LNCAP (cell line): Measurements from ENCODE around the gene HS3ST5.

ENCODE experiments used
- TF ChIP-seq, protein P1 (sequence below): fragments of 450-650 bp; IDR thresholded peaks from 2 replicates; pipeline ENCODE4 v1.5.1; 2017; ENCODE audit warnings: mild to moderate bottlenecking

HS3ST5 gene

DNA sequence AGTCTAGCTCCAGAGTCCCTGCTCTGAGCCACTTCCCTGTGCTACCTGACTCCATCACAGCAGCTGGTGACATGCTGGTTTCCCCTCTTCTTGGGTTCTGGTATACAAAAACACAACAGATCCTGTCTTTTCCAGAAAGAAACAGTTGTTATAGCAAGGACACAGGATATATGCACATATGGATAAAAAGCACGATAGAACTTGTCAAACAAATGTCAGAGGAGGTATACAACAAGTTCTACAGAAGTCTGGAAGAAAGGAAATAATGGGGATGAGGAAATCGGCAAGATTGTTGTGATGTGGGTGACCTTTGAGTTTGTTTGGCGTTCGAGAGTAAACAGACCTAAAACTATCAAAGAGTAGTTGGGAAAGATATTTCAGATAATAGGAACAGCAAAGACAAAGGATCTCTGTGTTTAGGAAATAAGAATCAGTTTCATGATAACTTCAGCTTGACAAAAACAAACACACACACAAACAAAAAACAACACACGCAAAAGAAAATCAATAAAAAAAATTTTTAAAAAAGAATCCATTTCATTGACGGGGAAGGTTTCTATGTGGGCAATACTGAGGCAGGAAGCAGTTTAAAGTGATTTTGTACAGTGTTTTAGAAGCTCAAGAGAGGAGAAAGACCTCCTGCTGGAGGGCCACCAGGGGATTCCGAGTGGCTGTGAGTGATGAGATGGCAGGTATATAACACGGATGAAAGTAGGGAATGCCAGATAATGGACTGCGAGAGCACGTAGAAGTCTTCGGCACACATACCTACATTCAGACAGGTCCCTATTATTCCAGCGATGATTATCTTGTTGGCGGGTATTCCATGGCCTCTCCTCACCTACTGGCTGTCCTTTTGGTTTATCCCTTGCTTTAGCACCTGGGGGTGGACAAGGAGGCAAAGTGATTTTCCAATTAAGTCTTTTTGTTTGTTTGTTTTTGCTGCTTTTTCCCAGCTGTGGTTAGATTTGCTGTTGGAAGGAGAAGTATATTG is 174.9 kb downstream of the HS3ST5 start:
- TF ChIP-seq, protein P1, sequence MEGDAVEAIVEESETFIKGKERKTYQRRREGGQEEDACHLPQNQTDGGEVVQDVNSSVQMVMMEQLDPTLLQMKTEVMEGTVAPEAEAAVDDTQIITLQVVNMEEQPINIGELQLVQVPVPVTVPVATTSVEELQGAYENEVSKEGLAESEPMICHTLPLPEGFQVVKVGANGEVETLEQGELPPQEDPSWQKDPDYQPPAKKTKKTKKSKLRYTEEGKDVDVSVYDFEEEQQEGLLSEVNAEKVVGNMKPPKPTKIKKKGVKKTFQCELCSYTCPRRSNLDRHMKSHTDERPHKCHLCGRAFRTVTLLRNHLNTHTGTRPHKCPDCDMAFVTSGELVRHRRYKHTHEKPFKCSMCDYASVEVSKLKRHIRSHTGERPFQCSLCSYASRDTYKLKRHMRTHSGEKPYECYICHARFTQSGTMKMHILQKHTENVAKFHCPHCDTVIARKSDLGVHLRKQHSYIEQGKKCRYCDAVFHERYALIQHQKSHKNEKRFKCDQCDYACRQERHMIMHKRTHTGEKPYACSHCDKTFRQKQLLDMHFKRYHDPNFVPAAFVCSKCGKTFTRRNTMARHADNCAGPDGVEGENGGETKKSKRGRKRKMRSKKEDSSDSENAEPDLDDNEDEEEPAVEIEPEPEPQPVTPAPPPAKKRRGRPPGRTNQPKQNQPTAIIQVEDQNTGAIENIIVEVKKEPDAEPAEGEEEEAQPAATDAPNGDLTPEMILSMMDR = no peak

DNA sequence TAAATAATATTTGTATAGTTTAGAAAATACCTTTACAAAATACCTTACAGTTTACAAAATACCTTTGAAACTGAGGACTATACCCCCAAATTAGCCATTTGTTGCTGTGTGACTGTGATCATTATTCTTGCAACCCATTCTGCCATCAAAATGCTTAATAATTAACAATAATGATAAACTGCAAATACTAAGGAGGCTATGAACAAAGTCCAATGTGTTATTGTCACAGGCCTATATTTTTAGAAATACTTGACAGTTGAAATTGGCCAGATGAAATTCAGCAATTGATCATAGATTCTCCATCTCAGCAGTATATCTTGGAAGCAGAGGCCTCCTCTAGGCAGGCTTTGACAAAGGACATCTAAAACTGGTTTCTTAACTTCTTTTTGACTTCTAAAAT is 178.6 kb downstream of the HS3ST5 start:
- TF ChIP-seq, protein P1 = no peak

DNA sequence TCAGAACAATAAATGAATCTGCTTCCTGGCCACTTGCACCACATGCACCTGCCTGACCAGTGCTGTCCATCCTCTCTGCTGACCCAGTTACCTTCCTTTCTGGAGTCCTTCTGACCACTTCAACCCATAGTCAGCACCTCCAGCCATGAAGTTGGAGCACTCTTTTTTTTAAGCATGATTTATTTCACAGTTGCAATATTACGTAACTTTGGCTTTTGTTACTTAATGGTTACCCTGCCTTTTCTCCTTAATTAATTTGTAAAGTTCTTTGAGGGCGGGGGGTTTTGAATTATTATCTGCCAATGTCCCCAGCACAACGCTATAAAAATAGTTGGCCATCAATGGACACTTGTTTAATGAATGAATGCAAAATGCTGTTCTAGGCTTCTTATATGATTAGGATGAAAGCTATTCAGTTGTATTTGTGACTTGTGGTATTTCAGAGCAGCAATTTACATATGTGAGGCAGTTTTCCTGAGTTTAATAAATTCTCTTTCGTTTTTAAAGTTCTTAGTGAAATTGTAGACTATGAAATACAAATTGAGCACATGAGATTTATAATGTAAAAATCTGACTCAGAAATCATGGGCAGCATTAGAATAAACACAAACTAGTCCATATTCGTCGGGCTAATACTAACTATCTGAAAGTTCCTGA is 180.0 kb downstream of the HS3ST5 start:
- TF ChIP-seq, protein P1 = no peak

DNA sequence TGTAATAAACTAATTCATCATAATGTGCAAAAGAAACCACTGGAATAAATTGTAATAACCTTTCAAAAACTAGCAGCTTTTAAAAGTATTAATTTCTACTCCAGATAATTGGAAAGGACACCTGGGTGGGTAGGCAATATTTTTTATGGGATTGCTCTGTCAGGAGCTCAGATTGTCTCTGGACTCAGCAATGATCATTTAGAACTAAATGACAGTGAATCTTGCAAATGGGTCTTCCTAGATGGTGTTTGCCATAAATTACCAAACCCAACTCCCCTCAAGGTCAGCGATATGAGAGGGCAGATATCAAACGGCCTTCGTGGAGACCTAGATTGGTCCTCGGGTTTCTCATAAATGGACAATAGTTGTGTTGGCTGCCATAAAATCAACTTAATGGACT is 181.9 kb downstream of the HS3ST5 start:
- TF ChIP-seq, protein P1 = no peak

DNA sequence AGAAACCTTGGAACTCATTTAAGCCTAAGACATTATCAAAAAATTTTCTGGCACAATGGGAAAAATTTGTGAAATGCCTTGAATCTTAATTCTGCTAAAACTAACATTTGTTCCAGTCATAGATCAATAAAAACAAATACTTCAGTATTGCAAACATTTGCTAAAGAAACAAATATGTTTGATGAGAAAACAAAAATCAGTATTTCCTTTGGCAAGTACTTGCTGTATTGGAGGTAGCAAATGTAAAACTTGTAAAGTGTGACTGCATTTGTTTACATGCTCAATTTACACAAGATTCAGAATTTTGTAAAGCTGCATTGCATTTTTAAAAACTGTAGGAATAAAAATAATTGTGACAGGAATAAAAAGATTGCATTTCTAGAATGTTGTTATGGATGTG is 183.1 kb downstream of the HS3ST5 start:
- TF ChIP-seq, protein P1 = no peak

DNA sequence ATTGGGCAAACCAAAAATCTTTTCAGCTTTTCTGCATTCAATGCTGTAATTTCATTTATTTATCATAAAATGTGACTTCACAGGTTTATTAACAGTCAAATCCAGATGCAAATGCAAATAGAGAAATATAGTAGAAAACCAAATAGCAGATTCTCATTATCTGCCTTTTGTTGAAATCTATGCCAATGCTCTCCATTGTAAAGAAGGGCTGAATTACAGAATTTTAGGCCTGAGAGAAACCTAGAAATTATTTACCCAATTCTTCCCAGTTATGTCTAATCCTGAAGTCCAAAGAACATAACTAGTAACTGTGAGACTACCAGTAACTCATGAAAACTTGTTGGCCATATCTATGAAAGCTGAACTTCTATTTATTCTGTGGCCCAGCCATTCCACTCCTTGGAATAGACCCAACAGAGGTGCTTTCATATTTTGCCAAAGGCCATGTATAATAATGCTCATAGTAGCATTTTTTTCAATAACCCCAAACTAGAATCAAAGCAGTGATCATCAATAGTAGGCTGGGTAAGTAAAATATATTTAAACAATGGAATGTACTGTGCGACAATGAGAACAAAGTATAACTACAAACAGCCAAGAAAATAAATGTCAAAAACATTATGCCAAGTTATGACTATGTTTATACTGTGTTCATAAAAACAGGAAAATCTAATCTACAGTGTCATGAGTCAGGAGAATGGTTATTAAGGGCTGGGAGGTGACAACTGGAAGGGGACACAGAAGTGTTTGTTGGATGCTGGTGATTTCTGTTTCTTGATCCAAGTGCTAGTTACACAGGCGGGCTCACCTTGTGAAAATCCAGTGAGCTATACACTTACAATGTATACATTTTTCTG is 183.8 kb downstream of the HS3ST5 start:
- TF ChIP-seq, protein P1 = no peak

DNA sequence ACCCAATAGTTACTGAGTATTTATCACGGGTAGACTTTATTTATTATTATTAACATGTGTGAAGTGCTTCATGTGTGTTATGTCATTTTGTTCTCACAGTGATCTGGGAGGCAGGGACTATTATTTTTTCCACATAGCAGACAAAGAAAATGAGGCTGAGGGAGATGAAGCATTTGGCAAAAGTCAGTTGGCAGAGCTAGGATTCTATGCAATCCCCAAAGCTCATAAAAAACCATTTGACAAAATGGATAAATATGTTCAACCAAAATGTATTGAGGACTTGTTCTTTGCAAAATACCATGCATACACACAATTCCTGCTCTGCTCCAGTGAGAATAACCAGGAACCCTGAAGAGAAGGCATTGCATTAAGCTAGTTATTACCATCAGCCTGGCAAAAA is 184.4 kb downstream of the HS3ST5 start:
- TF ChIP-seq, protein P1 = no peak
